Epithelial cell of proximal tubule (primary cell): Measurements from ENCODE around the gene SLC6A19. TPM values are rescaled to one million over a fixed set of nuclear protein-coding genes. Genes with fewer than 3 reads are reported as not detected.

Experiments used
- DNase-seq: peaks from one replicate; pipeline ENCODE4 v3.0.0-alpha.2; 2011; ENCODE audit warnings: low read depth
- H3K4me3 ChIP-seq: 2 replicates; pipeline ENCODE4 v1.5.1; 2011; ENCODE audit warnings: low read depth, mild to moderate bottlenecking, low read length
- total RNA-seq: library from RNA; depleted of rRNA; stranded (reverse); fragments of >200 nt; gene quantifications from 2 replicates; pipeline ENCODE4 v1.2.3, GENCODE V29; 2015
- TF ChIP-seq, protein P1 (sequence below): conservative IDR thresholded peaks from 2 replicates; pipeline ENCODE4 v1.5.1; 2012; ENCODE audit warnings: low read depth, mild to moderate bottlenecking, low read length

SLC6A19 gene
- total RNA-seq, 1 donor from 2014 or later, result not detected

DNA sequence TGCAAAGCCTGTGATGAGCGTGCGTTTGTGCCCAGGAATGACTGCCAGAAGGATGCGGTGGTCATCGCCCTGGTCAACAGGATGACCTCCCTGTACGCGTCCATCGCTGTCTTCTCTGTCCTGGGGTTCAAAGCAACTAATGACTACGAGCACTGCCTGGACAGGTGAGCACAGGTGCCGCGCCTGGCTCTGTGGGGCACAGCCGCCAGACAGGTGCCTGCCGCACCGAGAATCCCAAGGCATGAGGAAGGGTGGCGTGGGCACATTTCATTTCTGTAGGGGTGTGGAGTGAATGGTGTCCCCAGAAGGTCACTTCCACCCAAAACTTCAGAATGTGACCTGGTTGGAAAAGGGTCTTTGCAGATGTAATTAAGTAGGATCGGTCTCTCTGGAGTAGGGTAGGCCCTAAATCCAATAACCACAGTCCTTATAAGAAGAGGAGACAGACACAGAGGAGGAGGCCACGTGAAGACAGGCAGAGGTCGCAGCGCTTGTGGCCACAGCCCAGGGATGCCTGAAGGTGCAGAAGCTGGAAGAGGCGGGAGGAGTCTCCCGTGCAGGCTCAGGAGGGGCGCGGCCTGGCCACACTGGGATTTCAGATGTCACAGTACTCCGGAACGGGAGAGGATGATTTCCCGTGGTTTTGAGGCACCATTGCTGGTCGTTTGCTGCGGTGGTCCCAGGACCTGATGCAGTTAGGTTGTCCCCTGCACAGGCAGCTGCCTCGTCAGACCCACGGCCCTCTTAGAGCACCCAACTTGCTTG is 39.3 kb downstream of the SLC6A19 start:
- no peak for DNase-seq
- no peak overlapping the region for H3K4me3 ChIP-seq
- TF ChIP-seq, protein P1, sequence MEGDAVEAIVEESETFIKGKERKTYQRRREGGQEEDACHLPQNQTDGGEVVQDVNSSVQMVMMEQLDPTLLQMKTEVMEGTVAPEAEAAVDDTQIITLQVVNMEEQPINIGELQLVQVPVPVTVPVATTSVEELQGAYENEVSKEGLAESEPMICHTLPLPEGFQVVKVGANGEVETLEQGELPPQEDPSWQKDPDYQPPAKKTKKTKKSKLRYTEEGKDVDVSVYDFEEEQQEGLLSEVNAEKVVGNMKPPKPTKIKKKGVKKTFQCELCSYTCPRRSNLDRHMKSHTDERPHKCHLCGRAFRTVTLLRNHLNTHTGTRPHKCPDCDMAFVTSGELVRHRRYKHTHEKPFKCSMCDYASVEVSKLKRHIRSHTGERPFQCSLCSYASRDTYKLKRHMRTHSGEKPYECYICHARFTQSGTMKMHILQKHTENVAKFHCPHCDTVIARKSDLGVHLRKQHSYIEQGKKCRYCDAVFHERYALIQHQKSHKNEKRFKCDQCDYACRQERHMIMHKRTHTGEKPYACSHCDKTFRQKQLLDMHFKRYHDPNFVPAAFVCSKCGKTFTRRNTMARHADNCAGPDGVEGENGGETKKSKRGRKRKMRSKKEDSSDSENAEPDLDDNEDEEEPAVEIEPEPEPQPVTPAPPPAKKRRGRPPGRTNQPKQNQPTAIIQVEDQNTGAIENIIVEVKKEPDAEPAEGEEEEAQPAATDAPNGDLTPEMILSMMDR, result no peak

DNA sequence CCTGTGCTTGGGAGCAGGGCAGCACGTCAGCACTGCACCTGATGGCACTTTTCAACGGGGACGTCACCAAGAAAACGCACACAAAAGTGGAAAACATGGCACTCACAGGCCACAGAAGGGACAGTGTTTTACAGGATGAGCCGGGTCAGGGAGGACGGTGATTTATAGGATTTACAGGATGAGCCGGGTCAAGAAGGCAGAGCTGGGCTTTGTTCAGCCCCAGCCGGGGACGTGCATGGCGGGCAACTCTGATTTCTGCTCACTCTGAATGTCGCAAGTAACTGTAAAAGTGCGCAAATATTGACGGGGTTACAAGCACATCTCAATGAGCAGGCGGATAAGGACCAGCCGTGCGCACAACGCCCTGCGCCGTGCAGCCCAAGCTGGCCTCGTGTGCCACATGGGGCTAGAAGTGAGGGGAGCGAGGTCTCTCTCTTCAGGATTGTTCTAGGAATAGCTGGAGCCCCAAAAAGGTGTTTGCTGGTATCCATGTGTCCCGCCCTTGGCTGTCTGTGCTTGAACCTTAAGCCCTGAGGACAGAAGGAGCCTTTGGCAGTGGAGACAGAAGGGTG is 40.2 kb downstream of the SLC6A19 start:
- DNase-seq, result no peak
- TF ChIP-seq, protein P1, result no peak
- H3K4me3 ChIP-seq, result no peak overlapping the region

DNA sequence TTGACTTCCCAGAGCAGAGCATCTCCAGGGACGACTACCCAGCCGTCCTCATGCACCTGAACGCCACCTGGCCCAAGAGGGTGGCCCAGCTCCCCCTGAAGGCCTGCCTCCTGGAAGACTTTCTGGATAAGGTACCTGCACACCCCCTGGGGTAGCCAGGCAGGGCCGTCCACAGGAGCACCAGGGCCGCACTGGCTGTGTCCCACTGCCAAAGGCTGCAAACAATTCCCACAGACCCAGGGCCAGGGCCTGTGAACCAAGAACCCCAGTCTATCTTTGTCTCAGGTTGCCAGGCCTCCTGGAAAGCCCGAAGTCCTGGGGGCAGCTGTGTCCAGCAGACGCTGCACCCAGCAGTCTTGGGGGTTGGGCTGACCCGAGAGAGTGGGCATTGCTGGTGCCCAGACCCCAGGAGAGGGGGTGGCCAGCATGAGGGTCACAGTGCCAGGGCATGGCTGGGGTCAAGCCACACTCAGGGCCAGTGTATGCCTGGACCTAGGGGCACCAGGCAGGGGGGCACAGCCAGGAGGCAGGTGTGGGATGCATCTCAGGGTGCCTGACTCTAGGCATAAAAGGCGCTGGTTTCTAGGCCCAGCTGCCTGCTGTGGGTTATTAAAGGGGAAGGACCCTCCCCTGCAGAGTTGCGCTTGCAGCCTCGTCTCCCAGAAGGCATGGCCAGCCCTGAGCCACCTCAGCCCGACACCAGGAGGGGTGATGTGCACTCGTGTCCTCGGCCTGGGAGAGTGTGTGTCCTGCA is 41.5 kb downstream of the SLC6A19 start:
- no peak for DNase-seq
- H3K4me3 ChIP-seq, result no peak overlapping the region
- TF ChIP-seq, protein P1, result no peak

DNA sequence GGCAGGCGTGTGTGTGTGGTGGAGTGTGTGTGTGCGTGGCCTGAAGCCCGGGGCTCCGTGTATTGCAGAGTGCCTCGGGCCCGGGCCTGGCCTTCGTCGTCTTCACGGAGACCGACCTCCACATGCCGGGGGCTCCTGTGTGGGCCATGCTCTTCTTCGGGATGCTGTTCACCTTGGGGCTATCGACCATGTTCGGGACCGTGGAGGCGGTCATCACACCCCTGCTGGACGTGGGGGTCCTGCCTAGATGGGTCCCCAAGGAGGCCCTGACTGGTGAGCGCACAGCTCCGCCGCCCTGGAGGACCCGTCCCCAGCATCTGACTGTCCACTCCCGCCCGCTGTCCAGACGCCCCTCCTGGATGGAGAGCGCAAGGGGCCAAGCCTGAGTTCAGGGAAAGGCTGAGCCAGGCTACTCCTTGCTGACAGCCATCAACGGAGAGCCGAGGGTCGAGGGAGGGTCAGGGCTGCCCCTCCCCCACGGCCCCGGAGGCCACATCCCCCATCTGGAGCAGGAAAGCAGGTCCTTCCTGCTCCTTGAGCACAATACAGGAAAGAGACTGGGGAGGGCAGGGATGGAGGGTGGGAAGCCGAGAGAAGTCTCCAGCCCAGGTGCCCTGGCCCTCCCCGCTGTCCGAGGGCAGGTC is 42.2 kb downstream of the SLC6A19 start:
- no peak for DNase-seq
- no peak overlapping the region for H3K4me3 ChIP-seq
- TF ChIP-seq, protein P1, result no peak

DNA sequence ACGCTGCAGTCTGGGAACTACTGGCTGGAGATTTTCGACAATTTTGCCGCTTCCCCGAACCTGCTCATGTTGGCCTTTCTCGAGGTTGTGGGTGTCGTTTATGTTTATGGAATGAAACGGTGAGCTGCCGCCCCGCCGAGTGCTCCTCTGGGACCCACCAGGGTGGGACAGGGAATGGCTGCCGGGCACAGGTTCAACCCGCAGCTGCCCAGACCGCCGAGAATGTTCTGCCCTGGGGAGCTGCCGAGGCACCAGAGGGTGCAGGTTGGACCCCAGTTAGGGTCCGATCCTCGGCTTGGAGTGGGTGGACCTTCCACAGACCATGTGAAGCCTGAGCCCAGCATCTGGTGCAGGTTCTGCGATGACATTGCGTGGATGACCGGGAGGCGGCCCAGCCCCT is 42.9 kb downstream of the SLC6A19 start:
- no peak overlapping the region for H3K4me3 ChIP-seq
- no peak for DNase-seq
- TF ChIP-seq, protein P1, result no peak

DNA sequence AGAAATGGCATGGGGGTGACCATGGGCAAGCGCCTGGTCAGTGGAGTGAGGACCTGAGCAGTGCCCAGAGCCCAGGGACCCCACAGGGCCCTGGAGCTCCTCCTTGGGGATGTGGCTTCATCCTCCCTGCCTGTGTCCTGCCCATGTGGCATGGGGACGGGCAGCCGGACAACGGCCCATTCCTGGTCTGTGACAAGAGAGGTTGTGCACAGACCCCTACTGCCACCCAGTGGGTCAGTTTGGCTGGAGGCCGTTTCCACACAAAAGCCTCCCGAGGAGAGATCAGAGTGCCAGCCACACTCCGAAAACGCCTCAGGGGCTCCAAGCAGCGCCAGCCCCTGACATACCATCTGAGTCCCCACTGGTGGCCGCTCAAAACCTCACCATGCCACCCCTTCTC is 43.6 kb downstream of the SLC6A19 start:
- DNase-seq, result no peak
- no peak overlapping the region for H3K4me3 ChIP-seq
- TF ChIP-seq, protein P1, result peak; percentile 18
